Activated CD8-positive, alpha-beta memory T cell treated with anti-CD3 and anti-CD28 coated beads for 1 hour (primary cell): Measurements from ENCODE around the gene HK1.
"Not testable (repeated sequence)": the region's sequence is repeated elsewhere in the genome, so short reads cannot be mapped to it uniquely, and the experiment has no call there.

Experiments used
- DNase-seq, 2 donors: peaks; one replicate each; pipeline ENCODE4 v3.0.0-alpha.2; 2020; ENCODE audit warnings: low read depth in 1 of 2; ENCODE audit errors: extremely low read depth in 1 of 2

HK1 gene

DNA sequence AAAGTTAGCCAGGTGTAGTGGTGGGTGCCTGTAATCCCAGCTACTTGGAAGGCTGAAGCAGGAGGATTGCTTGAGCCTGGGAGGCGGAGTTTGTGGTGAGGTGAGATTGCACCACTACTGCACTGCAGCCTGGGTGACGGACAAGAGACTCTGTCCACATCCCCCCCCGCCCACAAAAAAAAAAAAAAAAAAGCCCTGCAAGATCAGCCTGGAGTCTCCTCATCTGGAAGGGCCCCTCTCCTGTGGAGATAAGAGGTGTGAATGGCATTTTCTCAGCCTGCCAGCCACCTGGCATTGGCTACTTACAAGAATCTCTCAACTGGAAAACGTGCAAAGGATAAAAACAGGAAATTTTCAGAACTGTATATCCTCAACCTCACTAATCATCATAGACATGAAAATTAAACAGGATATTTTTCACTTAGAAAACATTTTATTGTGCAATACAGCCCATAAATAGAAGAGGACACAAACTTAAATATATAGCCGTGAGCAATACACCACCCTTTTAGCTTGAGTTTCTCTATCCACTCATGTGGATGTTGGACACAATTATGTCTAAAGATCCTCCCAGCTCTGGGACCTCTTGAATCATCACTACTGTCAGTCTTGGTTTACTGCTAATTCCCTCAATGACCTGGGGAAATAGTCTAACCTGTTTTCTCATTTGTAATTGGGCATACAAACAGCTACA, 161.7 kb downstream of the HK1 start:
- no peak for DNase-seq

DNA sequence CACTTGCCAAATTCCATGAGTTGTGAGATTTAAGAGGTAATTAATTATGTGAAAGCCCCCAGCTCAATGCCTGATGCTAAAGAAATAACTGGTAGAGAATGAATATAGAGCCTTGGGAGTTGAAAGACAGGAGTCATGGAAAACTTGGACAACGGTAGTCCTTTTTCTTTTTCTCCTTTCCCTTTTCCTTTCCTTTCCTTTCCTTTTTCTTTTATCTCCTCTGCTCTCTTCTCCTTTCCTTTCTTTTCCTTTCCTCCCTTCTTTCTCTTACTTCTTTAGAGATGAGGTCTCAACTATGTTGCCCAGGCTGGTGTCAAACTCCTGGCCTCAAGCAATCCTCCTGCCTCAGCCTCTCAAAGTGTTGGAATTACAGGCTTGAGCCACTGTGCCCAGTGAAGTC, 165.1 kb downstream of the HK1 start:
- no peak for DNase-seq

DNA sequence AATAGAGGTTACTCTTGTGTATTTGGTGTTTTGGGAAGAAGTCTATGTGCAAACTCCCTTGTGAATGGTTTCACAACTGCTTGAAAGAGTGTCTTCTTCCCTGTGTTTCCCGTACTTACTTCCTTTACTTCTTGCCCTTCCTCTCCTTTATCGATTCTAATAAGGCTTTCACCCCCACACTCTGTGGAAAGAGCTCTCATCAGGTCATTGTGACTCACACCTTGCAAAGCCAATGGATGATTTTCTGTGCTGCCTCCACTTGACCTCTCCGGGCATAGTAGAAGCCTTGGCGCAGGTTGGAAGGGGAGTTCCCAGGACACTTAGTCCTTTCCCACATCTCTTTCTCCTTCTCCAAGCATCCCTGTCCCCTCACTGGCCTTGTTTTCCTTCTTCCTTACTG, 166.7 kb downstream of the HK1 start:
- DNase-seq: no peak

DNA sequence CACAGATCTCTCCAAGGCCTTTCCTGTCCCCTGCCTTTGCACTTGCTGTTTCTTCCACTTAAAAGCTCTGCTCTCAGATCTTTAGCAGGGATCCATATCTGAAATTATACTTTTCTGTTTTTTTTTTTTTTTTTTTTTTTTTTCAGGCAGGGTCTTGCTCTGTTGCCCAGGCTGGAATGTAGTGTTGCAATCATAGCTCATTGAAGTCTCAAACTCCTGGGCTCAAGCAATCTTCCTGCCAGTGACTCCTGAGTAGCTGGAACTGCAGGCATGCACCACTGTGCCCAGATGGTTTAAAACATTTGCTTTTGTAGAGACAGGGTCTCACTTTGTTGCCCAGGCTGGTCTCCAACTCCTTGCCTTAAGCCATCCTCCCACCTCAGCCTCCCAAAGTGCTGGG, 167.9 kb downstream of the HK1 start:
- DNase-seq: no peak

DNA sequence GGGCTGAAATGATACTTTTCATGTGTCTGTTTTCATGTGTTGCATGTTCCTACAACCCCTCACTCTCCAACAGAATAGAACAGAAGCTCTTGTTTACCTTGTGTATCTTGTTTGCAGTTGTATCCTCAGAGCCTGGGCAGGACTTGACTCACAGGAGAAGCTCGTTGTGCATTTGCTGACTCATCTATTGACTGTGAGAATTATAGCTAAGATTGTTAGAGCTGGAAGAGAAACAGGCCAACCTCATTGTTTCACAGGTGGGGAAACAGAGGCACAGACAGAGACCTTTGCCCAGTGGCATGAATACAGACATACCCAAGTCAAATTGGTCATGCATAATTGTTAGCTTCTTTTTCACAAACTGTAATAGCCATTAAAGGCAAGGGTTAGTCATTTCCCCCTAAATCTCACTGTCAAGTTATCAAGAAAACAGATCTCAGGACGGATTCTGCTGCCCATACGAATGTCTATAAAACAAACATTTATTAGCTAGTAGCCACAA, 168.4 kb downstream of the HK1 start:
- no peak for DNase-seq

DNA sequence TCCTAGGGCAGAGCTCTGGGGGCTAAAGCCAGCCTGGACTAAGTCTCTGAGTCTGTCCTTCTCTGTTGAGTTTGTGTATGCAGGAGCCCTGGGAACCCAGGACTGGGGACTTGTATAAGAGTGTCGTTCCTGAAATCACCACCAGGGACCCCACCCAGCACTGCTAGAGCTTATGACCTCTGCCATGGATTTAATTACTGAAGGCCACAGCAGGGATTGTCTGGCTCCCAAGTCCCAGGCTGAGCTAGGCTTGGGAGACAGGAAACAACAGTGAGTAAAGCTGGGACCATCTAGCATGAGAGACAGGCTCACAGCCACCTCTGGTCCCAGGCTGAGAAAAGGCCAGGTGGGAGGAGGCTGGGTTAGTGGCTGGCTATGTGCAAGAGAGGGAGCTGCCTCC, 171.5 kb downstream of the HK1 start:
- no peak for DNase-seq

DNA sequence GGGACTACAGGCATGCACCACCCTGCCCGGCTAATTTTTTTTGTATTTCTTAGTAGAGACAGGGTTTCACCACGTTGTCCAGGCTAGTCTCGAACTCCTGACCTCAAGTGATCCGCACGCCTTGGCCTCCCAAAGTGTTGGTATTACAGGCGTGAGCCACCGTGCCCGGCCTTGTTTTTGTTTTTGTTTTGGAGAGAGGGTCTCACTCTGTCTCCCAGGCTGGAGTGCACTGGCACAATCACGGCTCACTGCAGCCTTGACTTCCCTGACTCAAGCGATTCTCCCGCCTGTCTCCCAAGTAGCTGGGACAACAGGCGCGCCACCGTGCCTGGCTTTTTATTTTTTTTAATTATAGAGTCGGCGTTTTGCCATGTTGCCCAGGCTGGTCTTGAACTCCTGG, 172.1 kb downstream of the HK1 start:
- not testable (repeated sequence) for DNase-seq

DNA sequence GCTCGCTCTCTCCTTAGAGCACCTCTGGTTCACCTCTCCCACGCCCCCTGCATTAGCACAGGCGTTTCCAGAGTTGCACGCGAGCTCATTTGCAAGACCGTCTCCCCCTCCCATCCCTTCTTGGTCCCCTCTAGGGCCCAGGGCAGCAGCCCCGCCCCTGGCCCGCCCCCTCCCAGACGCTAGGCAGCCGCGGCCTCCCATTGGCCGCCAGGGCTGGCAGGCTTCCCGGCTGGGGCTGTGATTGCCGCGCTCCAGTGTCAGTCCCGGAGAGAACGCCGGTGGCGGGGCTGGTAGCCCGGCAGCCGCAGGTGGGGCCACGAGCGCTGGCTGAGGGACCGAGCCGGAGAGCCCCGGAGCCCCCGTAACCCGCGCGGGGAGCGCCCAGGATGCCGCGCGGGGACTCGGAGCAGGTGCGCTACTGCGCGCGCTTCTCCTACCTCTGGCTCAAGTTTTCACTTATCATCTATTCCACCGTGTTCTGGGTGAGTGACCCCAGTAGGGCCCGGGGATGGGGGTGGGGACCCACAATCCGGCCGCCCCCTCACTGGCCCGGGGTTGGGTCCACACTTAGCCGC, 173.0 kb downstream of the HK1 start, which contains the start of gene TSPAN15:
Gene TSPAN15, plus strand, starts transcription at position 257 of the 575 bp plus-strand sequence. Its CDS starts 130 bp downstream, at position 387.
- DNase-seq: peak; percentile 46 to 53
